Measurements from ENCODE around the gene CTCF. TPM values are rescaled to one million over a fixed set of nuclear protein-coding genes. Genes with fewer than 3 reads are reported as not detected.

CTCF gene
- total RNA-seq, 1 donor from 2014 or later: 31.1 TPM

GRCh38 chr16:67651039-67651438 is 88.7 kb downstream of the CTCF start:
- no peak for DNase-seq (ENCODE audit: low spot score)

GRCh38 chr16:67651847-67652246 is 89.5 kb downstream of the CTCF start:
- no peak for DNase-seq (ENCODE audit: low spot score)

- DNase-seq (ENCODE audit: low spot score): no peak
These were observed 90.3 kb downstream of the CTCF start for GRCh38 chr16:67652578-67653127.

- no peak for DNase-seq (ENCODE audit: low spot score)
These were observed 90.9 kb downstream of the CTCF start for GRCh38 chr16:67653128-67653788.

- no peak for DNase-seq (ENCODE audit: low spot score)
These were observed 91.6 kb downstream of the CTCF start for GRCh38 chr16:67653789-67654402.

GRCh38 chr16:67654403-67654911 is 92.1 kb downstream of the CTCF start:
- no peak for DNase-seq (ENCODE audit: low spot score)

- DNase-seq (ENCODE audit: low spot score): no peak
These were observed 93.0 kb downstream of the CTCF start for GRCh38 chr16:67655363-67655762.

GRCh38 chr16:67656344-67657016 is 94.2 kb downstream of the CTCF start:
- DNase-seq (ENCODE audit: low spot score): no peak

GRCh38 chr16:67657017-67657608 is 94.8 kb downstream of the CTCF start:
- no peak for DNase-seq (ENCODE audit: low spot score)

GRCh38 chr16:67657751-67658518 is 95.6 kb downstream of the CTCF start:
- DNase-seq (ENCODE audit: low spot score): no peak

- DNase-seq (ENCODE audit: low spot score): no peak
These were observed 96.7 kb downstream of the CTCF start for GRCh38 chr16:67658849-67659674.

GRCh38 chr16:67659675-67660563 is 97.6 kb downstream of the CTCF start, which contains the start of gene ACD:
Gene ACD (minus strand): TSS chr16:67660260. CDS start chr16:67660220, 40 bp downstream.
- DNase-seq (ENCODE audit: low spot score): peak; percentile 95

- DNase-seq (ENCODE audit: low spot score): peak; percentile 98
These were observed 98.3 kb downstream of the CTCF start, which contains the start of gene PARD6A for GRCh38 chr16:67660564-67661028. Gene PARD6A (plus strand): TSS chr16:67660960. CDS start chr16:67661039, 79 bp downstream.

- DNase-seq (ENCODE audit: low spot score): peak; percentile 57
These were observed 98.9 kb downstream of the CTCF start for GRCh38 chr16:67661101-67661761.

GRCh38 chr16:67661886-67662652 is 99.7 kb downstream of the CTCF start:
- no peak for DNase-seq (ENCODE audit: low spot score)

- DNase-seq (ENCODE audit: low spot score): no peak
These were observed 100.3 kb downstream of the CTCF start for GRCh38 chr16:67662653-67663010.

- DNase-seq (ENCODE audit: low spot score): no peak
These were observed 101.0 kb downstream of the CTCF start for GRCh38 chr16:67663151-67663876.

Measured in umbilical cord (tissue), 2 donors.